OCI-LY3 (cell line): Measurements from ENCODE around the gene RTN4IP1.

Experiments
- EZH2phosphoT487 ChIP-seq: fragments of 200-600 bp; shearing (Covaris generic); IDR thresholded peaks from 2 replicates; pipeline ENCODE4 v1.6.1; 2018; ENCODE audit warnings: antibody characterized with exemption, mixed run types, low read depth
- TF ChIP-seq, protein P1 (sequence below): fragments of 200-600, 300-600 bp; sonication (generic); IDR thresholded peaks from 2 replicates; pipeline ENCODE4 v1.5.1; 2014; ENCODE audit warnings: antibody characterized with exemption, low read length, low read depth

DNA sequence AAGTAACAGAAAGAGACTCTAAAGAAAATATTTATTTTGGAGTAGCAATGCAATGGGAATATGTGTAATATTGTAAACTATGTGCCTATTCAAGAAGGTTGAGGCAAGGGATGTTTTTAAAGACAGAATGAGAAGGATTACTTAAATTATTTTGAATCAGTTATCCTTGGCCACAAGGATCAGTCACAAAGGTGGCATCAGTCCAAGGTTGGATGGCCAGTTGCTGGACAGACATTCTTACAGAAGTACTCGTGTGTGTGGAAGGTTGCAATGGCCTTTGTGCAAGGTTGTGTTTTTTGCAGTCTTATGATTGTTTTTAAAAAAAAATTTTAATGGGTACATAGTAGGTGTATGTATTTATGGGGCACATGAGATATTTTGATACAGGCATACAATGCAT is 2.0 kb upstream of the RTN4IP1 start:
- TF ChIP-seq, protein P1, sequence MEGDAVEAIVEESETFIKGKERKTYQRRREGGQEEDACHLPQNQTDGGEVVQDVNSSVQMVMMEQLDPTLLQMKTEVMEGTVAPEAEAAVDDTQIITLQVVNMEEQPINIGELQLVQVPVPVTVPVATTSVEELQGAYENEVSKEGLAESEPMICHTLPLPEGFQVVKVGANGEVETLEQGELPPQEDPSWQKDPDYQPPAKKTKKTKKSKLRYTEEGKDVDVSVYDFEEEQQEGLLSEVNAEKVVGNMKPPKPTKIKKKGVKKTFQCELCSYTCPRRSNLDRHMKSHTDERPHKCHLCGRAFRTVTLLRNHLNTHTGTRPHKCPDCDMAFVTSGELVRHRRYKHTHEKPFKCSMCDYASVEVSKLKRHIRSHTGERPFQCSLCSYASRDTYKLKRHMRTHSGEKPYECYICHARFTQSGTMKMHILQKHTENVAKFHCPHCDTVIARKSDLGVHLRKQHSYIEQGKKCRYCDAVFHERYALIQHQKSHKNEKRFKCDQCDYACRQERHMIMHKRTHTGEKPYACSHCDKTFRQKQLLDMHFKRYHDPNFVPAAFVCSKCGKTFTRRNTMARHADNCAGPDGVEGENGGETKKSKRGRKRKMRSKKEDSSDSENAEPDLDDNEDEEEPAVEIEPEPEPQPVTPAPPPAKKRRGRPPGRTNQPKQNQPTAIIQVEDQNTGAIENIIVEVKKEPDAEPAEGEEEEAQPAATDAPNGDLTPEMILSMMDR: no peak
- no peak for TF ChIP-seq EZH2phosphoT487
